Measurements from ENCODE around the gene AACS.

DNA sequence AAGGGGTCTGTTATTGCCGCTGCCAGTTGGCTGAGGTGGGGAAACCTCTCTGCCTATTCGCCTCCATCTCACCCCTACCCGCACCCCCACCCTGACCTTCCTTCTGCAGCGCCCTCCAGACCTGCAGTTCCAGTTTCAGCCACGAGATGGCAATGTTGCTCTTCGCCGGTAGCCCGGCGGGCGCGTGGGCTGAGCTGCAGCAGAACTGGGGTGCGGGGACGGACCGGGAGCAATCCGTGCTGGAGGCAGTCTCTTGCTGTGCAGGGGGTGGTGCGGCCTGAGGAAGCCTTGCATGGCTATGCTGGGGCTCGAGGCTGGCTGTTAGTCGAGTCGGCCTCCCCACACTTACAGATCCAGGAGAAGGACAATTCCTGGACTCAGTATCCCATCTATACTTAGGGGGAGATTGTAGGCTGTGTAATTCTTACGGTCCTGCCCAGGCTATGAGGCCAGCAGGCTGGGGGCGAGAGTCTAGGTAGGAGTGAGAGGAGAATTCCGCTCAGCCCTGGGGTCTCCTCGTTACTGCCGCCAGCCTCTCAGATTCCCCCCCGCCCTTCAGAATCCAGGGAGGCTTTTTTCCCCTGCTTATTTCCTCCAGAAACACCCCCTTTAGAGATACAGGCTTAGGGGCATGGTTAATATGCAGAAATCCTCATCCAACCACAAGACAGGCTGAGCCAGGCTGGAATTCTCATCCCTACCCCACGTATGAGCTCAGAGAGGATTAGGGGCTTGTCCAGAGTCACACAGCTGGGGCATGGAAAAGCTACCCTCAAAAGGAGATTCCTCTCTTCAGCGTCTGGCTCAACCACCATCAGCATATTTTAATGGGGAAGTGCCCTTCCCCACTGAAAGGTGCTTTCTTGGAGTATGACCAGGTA is 118.2 kb downstream of the AACS start:
- TF ChIP-seq, protein P1, sequence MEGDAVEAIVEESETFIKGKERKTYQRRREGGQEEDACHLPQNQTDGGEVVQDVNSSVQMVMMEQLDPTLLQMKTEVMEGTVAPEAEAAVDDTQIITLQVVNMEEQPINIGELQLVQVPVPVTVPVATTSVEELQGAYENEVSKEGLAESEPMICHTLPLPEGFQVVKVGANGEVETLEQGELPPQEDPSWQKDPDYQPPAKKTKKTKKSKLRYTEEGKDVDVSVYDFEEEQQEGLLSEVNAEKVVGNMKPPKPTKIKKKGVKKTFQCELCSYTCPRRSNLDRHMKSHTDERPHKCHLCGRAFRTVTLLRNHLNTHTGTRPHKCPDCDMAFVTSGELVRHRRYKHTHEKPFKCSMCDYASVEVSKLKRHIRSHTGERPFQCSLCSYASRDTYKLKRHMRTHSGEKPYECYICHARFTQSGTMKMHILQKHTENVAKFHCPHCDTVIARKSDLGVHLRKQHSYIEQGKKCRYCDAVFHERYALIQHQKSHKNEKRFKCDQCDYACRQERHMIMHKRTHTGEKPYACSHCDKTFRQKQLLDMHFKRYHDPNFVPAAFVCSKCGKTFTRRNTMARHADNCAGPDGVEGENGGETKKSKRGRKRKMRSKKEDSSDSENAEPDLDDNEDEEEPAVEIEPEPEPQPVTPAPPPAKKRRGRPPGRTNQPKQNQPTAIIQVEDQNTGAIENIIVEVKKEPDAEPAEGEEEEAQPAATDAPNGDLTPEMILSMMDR (IDR thresholded peaks at IDR 0.05), result peak; percentile 93 to 100 (median 97)
- no peak for TF ChIP-seq POLR2A (IDR thresholded peaks at IDR 0.05)

Measured in body of pancreas (tissue), 4 donors.